Measurements from ENCODE around the gene ZNF888.
"Not testable (repeated sequence)": the region's sequence is repeated elsewhere in the genome, so short reads cannot be mapped to it uniquely, and the experiment has no call there.

Gene ZNF888

GRCh38 chr19:52922841-52923777 is at the start of gene ZNF888:
TSS of gene ZNF888 (minus strand) at chr19:52923428. CDS start at chr19:52917873, 5,555 bp downstream.
- DNase-seq: peak; percentile 85 to 90 (median 85)

- no peak for DNase-seq
These were observed 44.5 kb upstream of the ZNF888 start for GRCh38 chr19:52967772-52968171.

DNA sequence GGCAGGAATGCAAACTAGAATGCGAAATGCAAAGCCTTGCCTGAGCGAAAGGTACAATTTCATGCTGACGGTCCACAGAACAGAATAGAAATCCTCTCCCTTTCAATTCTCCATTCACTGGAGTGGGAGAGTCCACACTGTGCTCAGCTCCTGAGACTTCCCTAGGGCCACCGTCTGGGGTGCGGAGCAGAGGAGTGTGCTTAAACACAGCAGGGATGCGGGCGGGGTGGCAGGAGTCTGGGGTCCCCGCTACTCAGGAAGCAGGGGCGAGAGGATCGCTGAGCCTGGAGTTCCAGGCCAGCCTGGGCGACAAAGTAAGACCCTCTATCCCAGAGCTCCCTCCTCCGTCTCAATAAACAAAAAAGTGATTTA is 40.0 kb upstream of the ZNF888 start:
- DNase-seq: peak in 2 of 3 experiments; percentile 71 to 82

GRCh38 chr19:52962394-52963246 is 39.4 kb upstream of the ZNF888 start, which contains the start of gene ZNF816:
TSS of gene ZNF816 (minus strand) at chr19:52962881. CDS start at chr19:52956089, 6,792 bp downstream.
- peak; percentile 92 to 96 (median 96) for DNase-seq

DNA sequence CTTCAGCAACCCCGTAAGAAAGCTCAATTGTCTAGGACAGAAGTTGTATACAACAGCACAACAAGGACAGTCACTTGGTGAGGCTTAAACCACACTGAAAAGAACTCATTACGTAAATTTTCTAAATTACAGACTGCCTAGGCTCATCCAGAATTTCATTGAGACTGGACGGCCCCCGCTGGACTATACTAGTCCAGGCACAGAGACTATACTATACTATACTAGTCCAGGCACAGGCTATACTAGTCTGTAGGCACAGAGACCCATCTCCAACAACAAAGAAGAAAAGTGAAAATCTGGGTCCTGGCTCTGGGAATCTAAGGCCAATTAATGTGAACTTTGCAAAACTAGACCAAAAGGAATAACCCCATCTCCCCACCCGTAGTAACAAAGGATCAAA is 38.8 kb upstream of the ZNF888 start:
- no peak for DNase-seq

DNA sequence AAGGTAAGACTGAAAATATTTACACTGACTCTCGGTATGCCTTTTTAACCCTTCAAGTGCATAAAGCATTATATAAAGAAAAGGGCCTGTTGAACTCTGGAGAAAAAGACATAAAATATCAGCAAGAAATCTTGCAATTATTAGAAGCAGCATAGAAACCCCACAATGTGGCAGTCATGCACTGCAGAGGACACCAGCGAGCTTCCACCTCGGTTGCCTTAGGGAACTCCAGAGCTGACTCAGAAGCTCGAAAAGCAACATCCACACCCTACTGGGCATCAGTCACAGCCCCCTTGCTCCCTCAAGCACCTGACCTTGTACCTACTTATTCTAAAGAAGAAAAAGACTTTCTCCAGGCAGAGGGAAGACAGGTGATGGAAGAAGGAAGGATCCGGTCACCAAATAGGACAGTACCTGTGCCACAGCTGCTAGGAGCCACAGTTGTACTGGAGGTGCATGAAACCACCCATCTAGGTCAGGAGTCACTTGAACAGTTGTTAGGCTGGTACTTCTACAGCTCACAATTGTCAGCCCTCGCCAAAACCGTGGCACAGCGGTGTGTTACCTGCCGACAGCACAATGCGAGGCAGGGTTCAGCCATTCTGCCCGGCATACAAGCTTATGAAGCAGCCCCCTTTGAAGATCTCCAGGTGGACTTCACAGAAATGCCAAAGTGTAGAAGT is 36.5 kb upstream of the ZNF888 start:
- no peak for DNase-seq

- no peak for DNase-seq
These were observed 34.4 kb upstream of the ZNF888 start for GRCh38 chr19:52957591-52957990.

DNA sequence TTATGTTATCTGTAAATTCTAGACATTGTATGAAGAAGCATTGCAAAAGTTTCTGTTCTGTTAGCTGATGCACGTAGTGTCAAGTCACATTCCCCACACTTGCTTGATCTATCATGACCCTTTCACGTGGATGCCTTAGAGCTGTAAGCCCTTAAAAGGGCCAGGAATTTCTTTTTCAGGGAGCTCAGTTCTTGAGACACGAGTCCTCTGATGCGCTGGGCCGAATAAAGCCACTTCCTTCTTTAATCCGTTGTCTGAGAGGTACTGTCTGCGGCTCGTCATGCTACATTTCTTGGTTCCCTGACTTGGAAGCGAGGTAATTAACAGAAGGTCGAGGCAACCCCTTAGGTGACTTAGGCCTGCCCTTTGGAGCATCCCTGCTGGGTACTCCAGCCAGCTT is 33.7 kb upstream of the ZNF888 start:
- no peak for DNase-seq

- DNase-seq: no peak
These were observed 26.2 kb upstream of the ZNF888 start for GRCh38 chr19:52949422-52949821.

- DNase-seq: no peak
These were observed 25.0 kb upstream of the ZNF888 start for GRCh38 chr19:52948025-52948770.

GRCh38 chr19:52946322-52947310 is 23.4 kb upstream of the ZNF888 start:
- DNase-seq: peak in 1 of 3 experiments; percentile 60

GRCh38 chr19:52945652-52946321 is 22.6 kb upstream of the ZNF888 start:
- DNase-seq: no peak

GRCh38 chr19:52944703-52945493 is 21.7 kb upstream of the ZNF888 start:
- not testable (repeated sequence) for DNase-seq

DNA sequence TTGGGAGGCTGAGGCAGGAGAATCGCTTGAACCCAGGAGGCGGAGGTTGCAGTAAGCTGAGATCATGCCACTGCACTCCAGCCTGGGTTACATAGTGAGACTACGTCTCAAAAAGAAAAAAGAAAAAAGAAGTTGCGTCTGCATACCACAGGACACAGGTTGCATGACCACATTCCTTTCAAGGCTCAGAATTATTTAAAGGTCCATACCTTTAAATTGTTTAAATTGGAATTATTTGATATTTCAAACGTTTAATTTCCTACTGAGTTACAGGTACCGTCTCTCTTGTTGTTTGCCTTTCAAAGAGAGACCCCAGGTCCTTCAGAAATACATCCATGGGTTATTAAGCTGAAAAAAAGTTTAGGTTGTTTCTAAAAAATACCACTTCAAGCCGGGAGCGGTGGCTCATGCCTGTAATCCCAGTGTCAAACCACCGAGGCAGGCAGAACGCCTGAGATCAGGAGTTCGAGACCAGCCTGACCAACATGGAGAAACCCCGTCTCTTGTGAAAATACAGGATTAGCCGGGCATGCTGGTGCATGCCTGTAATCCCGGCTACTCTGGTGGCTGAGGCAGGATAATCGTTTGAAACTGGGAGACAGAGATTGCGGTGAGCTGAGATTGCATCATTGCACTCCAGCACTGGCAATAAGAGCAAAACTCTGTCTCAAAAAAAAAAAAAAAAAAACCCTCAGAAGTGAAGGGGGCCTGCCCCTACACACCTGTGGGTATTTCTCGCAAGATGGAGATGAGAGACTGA is 20.8 kb upstream of the ZNF888 start:
- no peak for DNase-seq

GRCh38 chr19:52943134-52943883 is 20.1 kb upstream of the ZNF888 start:
- no peak for DNase-seq

DNA sequence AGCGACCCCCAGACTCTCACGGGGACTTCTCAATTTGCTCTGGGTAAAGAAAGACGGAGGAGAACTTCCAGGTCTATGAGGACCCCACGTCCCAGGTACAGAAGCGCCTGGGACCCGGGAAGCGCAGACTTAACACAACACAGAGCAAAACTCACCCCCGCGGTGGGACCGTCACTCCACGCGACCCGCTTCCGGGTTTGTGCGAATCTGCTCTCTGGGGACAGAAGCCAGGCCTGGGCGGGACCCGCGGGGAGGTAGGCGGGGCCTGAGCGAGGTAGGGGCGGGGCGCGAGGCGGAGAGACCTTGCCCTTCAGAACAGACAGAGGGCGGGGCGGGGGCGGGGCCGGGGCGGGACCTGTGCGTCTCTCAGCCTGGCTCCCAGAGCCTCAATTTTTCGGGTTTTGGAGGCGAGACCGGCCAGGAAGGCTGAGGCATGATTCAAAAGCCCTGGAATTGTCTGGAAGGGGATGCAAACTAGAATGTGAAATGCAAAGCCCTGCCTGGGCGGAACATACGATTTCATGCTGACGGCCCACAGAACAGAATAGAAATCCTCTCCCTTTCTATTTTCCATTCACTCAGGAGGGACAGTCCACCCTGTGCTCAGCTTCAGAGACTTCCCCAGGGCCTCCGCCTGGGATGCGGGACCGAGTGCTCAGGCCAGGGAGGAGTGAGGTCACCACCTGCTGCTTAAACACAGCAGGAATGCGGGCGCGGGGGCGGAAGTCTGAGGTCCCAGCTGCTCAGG is 19.3 kb upstream of the ZNF888 start:
- peak; percentile 75 to 90 (median 83) for DNase-seq

- DNase-seq: peak in 2 of 3 experiments; percentile 46 to 62
These were observed 18.7 kb upstream of the ZNF888 start for GRCh38 chr19:52941941-52942385.
